Testis (tissue), 2 donors: ENCODE data around the gene DCST1.

Source experiments
- POLR2A ChIP-seq: fragments of 450-650 bp; IDR thresholded peaks from one replicate; pipeline ENCODE4 v1.6.1; 2017; ENCODE audit warnings: antibody characterized with exemption, mild to moderate bottlenecking, moderate library complexity
- TF ChIP-seq, protein P1 (sequence below), 3 experiments: fragments of 450-650 bp in 2 of 3; fragments of 200-600 bp in 1 of 3; sonication (generic) in 1 of 3; IDR thresholded peaks; one replicate each; pipeline ENCODE4 v1.5.1; 2016 to 2019; ENCODE audit warnings: antibody characterized with exemption in 3 of 3, mild to moderate bottlenecking in 2 of 3, moderate library complexity in 1 of 3

DNA sequence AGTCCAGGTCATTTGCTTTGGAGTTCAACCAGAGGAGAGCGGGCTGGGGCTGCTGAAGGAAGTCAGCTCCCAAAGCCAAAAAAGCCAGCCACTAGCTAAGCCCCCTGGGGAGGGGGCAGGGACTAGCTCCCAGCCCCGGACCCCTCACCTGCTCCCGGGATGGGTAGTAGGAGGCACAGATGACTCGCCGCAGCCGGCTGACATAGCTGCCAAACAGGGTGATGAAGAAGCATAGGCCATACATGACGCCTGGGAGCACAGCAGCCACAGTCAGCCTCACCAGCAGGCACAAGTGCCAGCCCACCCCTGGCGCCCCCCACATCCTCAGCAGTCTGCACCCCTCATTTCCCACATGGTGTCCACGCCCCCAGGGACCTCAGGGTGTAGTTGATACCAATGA lies 7.5 kb upstream of the DCST1 start:
- TF ChIP-seq, protein P1, sequence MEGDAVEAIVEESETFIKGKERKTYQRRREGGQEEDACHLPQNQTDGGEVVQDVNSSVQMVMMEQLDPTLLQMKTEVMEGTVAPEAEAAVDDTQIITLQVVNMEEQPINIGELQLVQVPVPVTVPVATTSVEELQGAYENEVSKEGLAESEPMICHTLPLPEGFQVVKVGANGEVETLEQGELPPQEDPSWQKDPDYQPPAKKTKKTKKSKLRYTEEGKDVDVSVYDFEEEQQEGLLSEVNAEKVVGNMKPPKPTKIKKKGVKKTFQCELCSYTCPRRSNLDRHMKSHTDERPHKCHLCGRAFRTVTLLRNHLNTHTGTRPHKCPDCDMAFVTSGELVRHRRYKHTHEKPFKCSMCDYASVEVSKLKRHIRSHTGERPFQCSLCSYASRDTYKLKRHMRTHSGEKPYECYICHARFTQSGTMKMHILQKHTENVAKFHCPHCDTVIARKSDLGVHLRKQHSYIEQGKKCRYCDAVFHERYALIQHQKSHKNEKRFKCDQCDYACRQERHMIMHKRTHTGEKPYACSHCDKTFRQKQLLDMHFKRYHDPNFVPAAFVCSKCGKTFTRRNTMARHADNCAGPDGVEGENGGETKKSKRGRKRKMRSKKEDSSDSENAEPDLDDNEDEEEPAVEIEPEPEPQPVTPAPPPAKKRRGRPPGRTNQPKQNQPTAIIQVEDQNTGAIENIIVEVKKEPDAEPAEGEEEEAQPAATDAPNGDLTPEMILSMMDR (IDR thresholded peaks at IDR 0.05) = no peak
- TF ChIP-seq POLR2A = no peak
